Nephron progenitor cell (in vitro differentiated cells): Measurements from ENCODE around the gene ETV3.
"Not testable (repeated sequence)": the region's sequence is repeated elsewhere in the genome, so short reads cannot be mapped to it uniquely, and the experiment has no call there.

Source experiments
- DNase-seq: peaks from one replicate; pipeline ENCODE4 v3.0.0; 2021
- H3K27ac Mint-ChIP-seq: 2 replicates; pipeline ENCODE4 v1.8.0; 2021; ENCODE audit warnings: mild to moderate bottlenecking, moderate library complexity, mixed read lengths
- H3K27me3 Mint-ChIP-seq: 2 replicates; pipeline ENCODE4 v1.8.0; 2021; ENCODE audit warnings: mild to moderate bottlenecking, low read depth, mixed read lengths; ENCODE audit not compliant: poor library complexity
- H3K36me3 Mint-ChIP-seq: 2 replicates; pipeline ENCODE4 v1.8.0; 2021; ENCODE audit warnings: low read depth, mixed read lengths
- H3K4me1 Mint-ChIP-seq: 2 replicates; pipeline ENCODE4 v1.8.0; 2021; ENCODE audit warnings: mixed read lengths
- H3K4me3 Mint-ChIP-seq: 2 replicates; pipeline ENCODE4 v1.8.0; 2021; ENCODE audit warnings: mild to moderate bottlenecking, moderate library complexity, mixed read lengths
- H3K9me3 Mint-ChIP-seq: 2 replicates; pipeline ENCODE4 v1.8.0; 2021; ENCODE audit warnings: mild to moderate bottlenecking, moderate library complexity, mixed read lengths
- TF ChIP-seq, protein P1 (sequence below): fragments of 200-600 bp; sonication (generic); IDR thresholded peaks from 2 replicates; pipeline ENCODE4 v1.5.0; 2021; ENCODE audit warnings: antibody characterized with exemption

ETV3 gene

DNA sequence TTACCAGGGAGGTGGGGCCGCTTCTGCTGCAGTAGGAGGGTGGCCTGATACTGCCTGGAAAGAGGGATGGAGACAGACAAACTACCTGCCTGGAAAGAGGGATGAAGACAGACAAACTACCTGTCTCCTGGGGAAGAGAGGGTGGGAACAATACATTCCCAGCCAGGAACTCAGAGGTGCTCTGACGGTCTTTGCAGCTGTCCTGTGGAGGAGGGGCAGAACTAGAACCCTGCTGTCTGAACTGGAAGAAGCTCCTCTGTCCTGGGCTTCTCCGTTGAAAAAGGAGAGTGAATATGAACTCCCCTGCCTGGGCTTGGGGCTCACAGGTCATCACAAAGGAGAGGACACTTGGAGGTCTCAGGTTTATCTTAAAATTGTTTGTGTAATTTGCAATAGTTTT is 40.3 kb upstream of the ETV3 start:
- TF ChIP-seq, protein P1, sequence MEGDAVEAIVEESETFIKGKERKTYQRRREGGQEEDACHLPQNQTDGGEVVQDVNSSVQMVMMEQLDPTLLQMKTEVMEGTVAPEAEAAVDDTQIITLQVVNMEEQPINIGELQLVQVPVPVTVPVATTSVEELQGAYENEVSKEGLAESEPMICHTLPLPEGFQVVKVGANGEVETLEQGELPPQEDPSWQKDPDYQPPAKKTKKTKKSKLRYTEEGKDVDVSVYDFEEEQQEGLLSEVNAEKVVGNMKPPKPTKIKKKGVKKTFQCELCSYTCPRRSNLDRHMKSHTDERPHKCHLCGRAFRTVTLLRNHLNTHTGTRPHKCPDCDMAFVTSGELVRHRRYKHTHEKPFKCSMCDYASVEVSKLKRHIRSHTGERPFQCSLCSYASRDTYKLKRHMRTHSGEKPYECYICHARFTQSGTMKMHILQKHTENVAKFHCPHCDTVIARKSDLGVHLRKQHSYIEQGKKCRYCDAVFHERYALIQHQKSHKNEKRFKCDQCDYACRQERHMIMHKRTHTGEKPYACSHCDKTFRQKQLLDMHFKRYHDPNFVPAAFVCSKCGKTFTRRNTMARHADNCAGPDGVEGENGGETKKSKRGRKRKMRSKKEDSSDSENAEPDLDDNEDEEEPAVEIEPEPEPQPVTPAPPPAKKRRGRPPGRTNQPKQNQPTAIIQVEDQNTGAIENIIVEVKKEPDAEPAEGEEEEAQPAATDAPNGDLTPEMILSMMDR: no peak
- H3K4me1 Mint-ChIP-seq: peaks cover 57% of the 10 kb centered on the region
- peaks cover 19% of the 10 kb centered on the region for H3K27me3 Mint-ChIP-seq
- no peaks in the 10 kb centered on the region for H3K36me3 Mint-ChIP-seq
- H3K4me3 Mint-ChIP-seq: peak overlapping the region; percentile 16
- H3K27ac Mint-ChIP-seq: no peak overlapping the region
- DNase-seq: no peak
- H3K9me3 Mint-ChIP-seq: no peaks in the 10 kb centered on the region

DNA sequence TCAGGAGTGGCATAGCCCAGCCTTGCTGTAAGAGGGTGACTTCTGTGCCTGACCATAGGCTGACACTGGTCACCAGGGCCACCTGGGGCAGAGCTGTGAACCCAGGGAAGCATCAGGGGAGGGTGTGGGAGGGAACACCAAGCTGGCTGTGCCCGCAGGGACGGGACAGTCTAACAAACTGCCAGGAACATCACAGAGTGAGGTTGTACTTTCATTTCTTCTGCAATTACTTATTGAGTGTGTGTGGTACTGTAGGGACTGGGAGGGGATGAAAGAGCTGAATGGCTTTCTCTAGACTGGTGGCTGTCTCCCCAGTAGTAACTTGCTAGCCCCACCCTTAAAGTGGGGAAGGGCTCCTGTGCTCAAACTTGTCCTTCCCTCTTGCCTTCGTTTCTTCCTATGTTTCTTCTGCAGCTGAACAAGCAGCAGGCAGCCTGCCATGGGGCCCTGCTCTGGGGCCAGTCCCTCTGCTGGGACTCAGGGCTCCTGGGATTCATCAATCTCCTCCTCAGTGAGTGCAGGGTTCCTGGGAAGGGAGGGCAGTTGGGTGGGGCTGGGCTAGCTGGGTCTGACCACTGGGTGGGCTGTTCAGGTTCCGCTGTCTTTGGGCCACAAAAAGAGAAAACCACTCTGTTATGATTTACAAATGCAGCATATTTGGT is 39.7 kb upstream of the ETV3 start:
- no peak for DNase-seq
- no peaks in the 10 kb centered on the region for H3K9me3 Mint-ChIP-seq
- H3K4me1 Mint-ChIP-seq: peaks cover 57% of the 10 kb centered on the region
- H3K27ac Mint-ChIP-seq: no peak overlapping the region
- H3K27me3 Mint-ChIP-seq: peaks cover 19% of the 10 kb centered on the region
- H3K4me3 Mint-ChIP-seq: no peak overlapping the region
- TF ChIP-seq, protein P1: no peak
- no peaks in the 10 kb centered on the region for H3K36me3 Mint-ChIP-seq

DNA sequence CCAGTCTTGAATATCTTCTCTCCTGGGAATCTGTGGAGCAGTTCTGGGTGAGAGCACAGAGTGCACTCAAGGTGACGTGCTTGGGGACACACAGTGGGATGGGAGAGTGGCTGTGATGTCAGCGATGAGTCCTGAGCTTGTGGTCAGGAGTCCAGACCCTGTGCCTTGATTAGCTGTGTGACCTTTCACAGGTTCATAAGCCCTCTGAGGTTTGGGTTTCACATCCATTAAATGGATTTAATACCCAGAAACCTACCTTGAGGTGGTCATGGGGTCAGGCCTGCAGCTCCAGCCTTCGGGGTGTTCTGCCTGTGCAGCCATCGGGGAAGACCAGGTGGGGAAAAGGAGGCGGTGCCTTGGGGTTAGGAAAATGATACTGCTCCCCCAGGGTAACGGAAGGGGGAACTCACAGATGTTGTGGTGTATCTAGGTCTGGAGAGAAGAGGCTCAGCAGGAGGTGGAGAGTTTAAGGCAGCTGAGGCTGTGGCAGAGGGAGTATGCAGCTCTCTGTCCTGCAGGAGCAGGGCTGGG is 38.5 kb upstream of the ETV3 start:
- TF ChIP-seq, protein P1: no peak
- H3K27me3 Mint-ChIP-seq: peaks cover 16% of the 10 kb centered on the region
- H3K36me3 Mint-ChIP-seq: no peaks in the 10 kb centered on the region

DNA sequence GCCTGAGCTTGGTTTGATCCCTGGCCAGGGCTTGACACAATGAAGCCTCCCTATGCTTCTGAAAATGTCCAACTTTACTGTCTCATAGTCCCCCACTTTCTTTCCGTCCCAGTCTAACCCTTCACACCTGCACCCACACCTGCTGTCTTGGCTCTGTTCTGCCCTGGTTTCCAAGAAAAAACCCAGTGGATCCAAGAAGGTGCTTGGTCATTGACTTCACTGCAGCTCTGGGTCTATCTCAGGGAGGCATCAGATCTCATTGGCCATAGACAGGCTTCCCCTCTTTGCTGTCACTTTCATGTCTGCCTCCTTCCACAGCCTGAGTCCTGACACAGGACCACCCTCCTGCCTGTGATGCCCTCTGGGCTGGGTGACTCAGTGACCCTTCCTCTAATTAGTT is 37.8 kb upstream of the ETV3 start:
- Mint-ChIP-seq H3K27me3 (peaks cover 19% of the 10 kb centered on the region), H3K4me1 (peaks cover 46% of the 10 kb centered on the region), H3K4me3 (no peak overlapping the region), H3K36me3 (no peaks in the 10 kb centered on the region), H3K27ac (no peak overlapping the region), H3K9me3 (no peaks in the 10 kb centered on the region)
- TF ChIP-seq, protein P1: no peak
- no peak for DNase-seq

More for the DNA sequence above, 38.5 kb upstream of the ETV3 start:
- no peaks in the 10 kb centered on the region for H3K9me3 Mint-ChIP-seq
- DNase-seq: no peak
- peaks cover 52% of the 10 kb centered on the region for H3K4me1 Mint-ChIP-seq
- no peak overlapping the region for H3K4me3 Mint-ChIP-seq
- H3K27ac Mint-ChIP-seq: peak overlapping the region; percentile 74

DNA sequence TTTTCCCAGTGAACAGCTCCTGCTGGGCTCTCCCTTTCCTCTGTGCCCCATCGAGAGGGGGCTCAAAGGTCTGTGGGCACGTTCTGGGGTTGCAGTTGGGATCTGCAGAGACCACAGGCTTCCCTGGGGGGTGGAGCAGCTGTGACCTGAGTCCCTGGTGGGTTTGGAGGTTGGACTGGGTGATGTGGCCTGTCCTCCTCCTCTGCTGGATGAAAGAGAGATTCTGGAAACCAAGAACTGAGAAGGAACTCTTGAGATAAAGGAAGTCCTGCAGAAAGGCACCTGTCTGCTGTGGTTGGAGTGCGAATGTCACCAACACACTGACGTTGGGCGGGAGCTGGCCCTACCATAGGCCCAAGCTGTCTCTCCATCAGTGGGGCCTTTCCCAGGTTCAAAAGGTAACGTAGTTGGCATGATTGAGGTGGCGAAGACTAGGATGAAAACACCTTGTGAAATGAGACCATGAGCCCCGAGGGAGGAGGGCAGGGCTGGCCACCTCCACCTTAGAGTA is 35.8 kb upstream of the ETV3 start:
- no peaks in the 10 kb centered on the region for H3K9me3 Mint-ChIP-seq
- no peak for DNase-seq
- peaks cover 18% of the 10 kb centered on the region for H3K27me3 Mint-ChIP-seq
- H3K4me1 Mint-ChIP-seq: peaks cover 30% of the 10 kb centered on the region
- H3K4me3 Mint-ChIP-seq: no peak overlapping the region
- no peak overlapping the region for H3K27ac Mint-ChIP-seq
- no peaks in the 10 kb centered on the region for H3K36me3 Mint-ChIP-seq
- TF ChIP-seq, protein P1: no peak

DNA sequence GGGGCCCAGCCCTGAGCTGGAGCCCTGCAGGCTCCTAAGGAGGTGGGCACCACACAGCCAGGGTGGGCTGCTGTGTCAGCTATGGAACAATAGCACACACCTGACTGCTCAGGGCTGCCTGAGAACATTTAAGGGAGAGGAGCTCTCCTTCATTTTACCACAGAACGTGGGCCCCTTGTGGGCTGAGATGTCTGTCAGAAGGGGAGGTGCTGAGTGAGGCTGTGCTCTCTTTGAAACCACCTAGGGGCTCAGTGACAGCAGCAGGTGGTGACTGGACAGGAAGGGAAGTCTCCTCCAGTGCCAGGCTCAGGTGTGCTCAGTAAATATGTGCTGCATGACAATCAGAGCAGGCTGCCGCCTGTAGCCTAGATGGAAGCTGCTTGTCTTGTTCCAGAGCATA is 35.0 kb upstream of the ETV3 start:
- peaks cover 14% of the 10 kb centered on the region for H3K27me3 Mint-ChIP-seq

DNA sequence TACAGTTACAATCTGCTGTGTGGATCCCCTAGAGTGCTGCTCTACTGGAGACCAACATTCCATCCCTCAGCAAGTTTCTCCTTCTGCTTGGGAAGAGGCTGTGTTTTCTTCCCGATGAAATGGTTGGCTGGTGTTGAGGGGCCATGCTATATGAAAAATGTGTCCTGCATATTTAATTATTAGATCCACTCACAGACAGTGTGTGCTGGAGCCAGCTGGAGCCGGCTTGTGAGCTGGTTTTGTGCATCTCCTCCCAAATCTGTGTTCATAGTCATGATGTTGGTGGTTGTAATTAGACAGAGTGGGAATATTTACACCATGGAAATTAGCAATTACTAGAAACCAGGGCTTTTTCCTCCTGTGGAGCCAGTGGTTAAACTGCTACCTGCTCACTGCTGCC is 34.4 kb upstream of the ETV3 start:
- peaks cover 26% of the 10 kb centered on the region for H3K4me1 Mint-ChIP-seq
- peaks cover 14% of the 10 kb centered on the region for H3K27me3 Mint-ChIP-seq
- not testable (repeated sequence) for H3K9me3 Mint-ChIP-seq, H3K4me3 Mint-ChIP-seq, DNase-seq, H3K27ac Mint-ChIP-seq, H3K36me3 Mint-ChIP-seq

More for the DNA sequence above, 35.0 kb upstream of the ETV3 start:
- H3K4me3 Mint-ChIP-seq, H3K36me3 Mint-ChIP-seq, DNase-seq, H3K9me3 Mint-ChIP-seq: not testable (repeated sequence)
- Mint-ChIP-seq H3K27ac (peak overlapping the region; percentile 69), H3K4me1 (peaks cover 26% of the 10 kb centered on the region)
